HTERT RPE-1 (cell line): ENCODE data around the gene MMP17.
"Not testable (repeated sequence)": the region's sequence is repeated elsewhere in the genome, so short reads cannot be mapped to it uniquely, and the experiment has no call there.

Experiments
- in situ Hi-C: fragments of 300-500 bp; cut with MboI; formaldehyde crosslinking; loops from 4 replicates; pipeline ENCODE4 v1.14.3; 2020; ENCODE audit warnings: low sequenced_read_pairs

Gene MMP17

GRCh38 chr12:131862994-131863710 is 35.0 kb downstream of the MMP17 start:
- in situ Hi-C loops, result no loop called here

- in situ Hi-C loops, result no loop called here
Measured at GRCh38 chr12:131863711-131864396, 35.7 kb downstream of the MMP17 start.

GRCh38 chr12:131864469-131864868 is 36.3 kb downstream of the MMP17 start:
- in situ Hi-C loops, result no loop called here

GRCh38 chr12:131865180-131865875 is 37.1 kb downstream of the MMP17 start:
- in situ Hi-C loops, result no loop called here

- in situ Hi-C loops, result no loop called here
Measured at GRCh38 chr12:131867471-131867870, 39.3 kb downstream of the MMP17 start.

GRCh38 chr12:131867891-131868675 is 39.9 kb downstream of the MMP17 start:
- in situ Hi-C loops, result no loop called here

GRCh38 chr12:131869871-131870418 is 41.8 kb downstream of the MMP17 start:
- in situ Hi-C loops, result no loop called here

- in situ Hi-C loops, result no loop called here
Measured at GRCh38 chr12:131871677-131872076, 43.5 kb downstream of the MMP17 start.

GRCh38 chr12:131872154-131873051 is 44.2 kb downstream of the MMP17 start:
- in situ Hi-C loops, result no loop called here

GRCh38 chr12:131873293-131873692 is 45.1 kb downstream of the MMP17 start:
- in situ Hi-C loops, result no loop called here

GRCh38 chr12:131874972-131875371 is 46.8 kb downstream of the MMP17 start:
- in situ Hi-C loops, result not testable (repeated sequence)

GRCh38 chr12:131877216-131877615 is 49.0 kb downstream of the MMP17 start:
- in situ Hi-C loops, result not testable (repeated sequence)

GRCh38 chr12:131878436-131878835 is 50.2 kb downstream of the MMP17 start:
- in situ Hi-C loops, result not testable (repeated sequence)

- in situ Hi-C loops, result no loop called here
Measured at GRCh38 chr12:131882804-131883520, 54.8 kb downstream of the MMP17 start.

- in situ Hi-C loops, result no loop called here
Measured at GRCh38 chr12:131883521-131883900, 55.3 kb downstream of the MMP17 start.

- in situ Hi-C loops, result not testable (repeated sequence)
Measured at GRCh38 chr12:131885076-131885475, 56.9 kb downstream of the MMP17 start.

GRCh38 chr12:131885543-131886057 is 57.4 kb downstream of the MMP17 start:
- in situ Hi-C loops, result no loop called here

GRCh38 chr12:131891722-131892121 is 63.5 kb downstream of the MMP17 start:
- in situ Hi-C loops, result not testable (repeated sequence)
